Measurements from ENCODE around the gene GGN. TPM values are rescaled to one million over a fixed set of nuclear protein-coding genes. Genes with fewer than 3 reads are reported as not detected.

GGN gene
- total and polyA plus RNA-seq, 3 donors from 2014 or later = 43.7 to 196 (median 80.2) TPM

DNA sequence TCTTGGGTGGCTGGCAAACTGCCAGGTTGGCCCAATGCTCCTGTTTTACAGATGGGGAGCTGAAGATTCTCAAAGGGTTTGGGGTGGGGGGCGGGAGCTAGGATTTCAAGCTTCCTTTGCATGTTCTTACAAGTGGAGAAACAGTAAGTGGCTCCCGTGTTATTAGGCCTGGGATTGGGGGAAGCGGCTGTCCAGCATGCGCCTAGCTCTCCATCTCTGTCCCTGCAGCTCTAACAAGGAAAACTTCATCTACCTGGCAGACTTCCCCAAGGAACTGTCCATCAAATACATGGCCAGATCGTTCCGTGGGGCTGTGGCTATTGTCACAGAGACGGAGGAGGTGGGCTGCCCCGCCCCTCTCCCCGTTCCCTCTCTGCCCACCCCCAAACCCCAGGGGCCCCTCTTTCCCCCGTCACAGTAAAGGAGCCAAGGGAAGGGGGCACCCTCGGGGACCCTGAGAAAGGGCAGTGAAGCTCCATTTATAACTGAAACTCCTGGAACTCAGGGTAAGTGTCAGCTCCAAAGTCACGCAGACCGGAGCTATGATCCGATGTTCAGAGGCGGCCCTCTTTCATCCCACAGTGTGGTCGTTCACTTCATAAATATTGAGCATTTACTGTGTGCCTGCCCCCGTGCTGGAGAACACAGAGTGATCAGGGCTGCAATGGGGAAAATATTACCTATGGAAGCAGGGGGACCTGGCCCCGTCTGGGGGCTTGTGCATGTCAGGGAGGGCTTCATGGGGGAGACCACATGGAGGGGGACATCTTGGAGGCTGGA is 28.4 kb downstream of the GGN start:
- 57 to 58% methylated on average over 17 to 18 of the region's 18 CpGs for WGBS, 2 donors
- peaks cover 5% of the 10 kb centered on the region for H3K4me1 ChIP-seq

GRCh38 chr19:38358071-38358470 is 29.8 kb downstream of the GGN start:
- Histone ChIP-seq H3K9me3 (no peaks in the 10 kb centered on the region), H3K27ac (no peak overlapping the region), H3K27me3 (no peaks in the 10 kb centered on the region), H3K4me1 (peaks cover 5% of the 10 kb centered on the region), H3K36me3 (ENCODE audit: low read depth, missing control alignments) (no peaks in the 10 kb centered on the region), H3K4me3 (no peak overlapping the region)
- intact Hi-C loops (cut with DNase I; ENCODE audit: low total_unique reads) = no loop called here
- TF ChIP-seq POLR2A (IDR thresholded peaks at IDR 0.05) (no peak), CTCF (IDR thresholded peaks at IDR 0.05) (no peak)
- DNase-seq = no peak
- 37 to 44% methylated on average over 5 of the region's 5 CpGs for WGBS, 2 donors

More for the DNA sequence above, 28.4 kb downstream of the GGN start:
- H3K4me3 ChIP-seq = no peak overlapping the region
- H3K27me3 ChIP-seq = no peaks in the 10 kb centered on the region
- intact Hi-C loops (cut with DNase I; ENCODE audit: low total_unique reads) = no loop called here
- H3K27ac ChIP-seq = no peak overlapping the region
- no peaks in the 10 kb centered on the region for H3K36me3 ChIP-seq (ENCODE audit: low read depth, missing control alignments)
- DNase-seq = no peak
- no peaks in the 10 kb centered on the region for H3K9me3 ChIP-seq
- TF ChIP-seq CTCF (IDR thresholded peaks at IDR 0.05) (no peak), POLR2A (IDR thresholded peaks at IDR 0.05) (no peak)

DNA sequence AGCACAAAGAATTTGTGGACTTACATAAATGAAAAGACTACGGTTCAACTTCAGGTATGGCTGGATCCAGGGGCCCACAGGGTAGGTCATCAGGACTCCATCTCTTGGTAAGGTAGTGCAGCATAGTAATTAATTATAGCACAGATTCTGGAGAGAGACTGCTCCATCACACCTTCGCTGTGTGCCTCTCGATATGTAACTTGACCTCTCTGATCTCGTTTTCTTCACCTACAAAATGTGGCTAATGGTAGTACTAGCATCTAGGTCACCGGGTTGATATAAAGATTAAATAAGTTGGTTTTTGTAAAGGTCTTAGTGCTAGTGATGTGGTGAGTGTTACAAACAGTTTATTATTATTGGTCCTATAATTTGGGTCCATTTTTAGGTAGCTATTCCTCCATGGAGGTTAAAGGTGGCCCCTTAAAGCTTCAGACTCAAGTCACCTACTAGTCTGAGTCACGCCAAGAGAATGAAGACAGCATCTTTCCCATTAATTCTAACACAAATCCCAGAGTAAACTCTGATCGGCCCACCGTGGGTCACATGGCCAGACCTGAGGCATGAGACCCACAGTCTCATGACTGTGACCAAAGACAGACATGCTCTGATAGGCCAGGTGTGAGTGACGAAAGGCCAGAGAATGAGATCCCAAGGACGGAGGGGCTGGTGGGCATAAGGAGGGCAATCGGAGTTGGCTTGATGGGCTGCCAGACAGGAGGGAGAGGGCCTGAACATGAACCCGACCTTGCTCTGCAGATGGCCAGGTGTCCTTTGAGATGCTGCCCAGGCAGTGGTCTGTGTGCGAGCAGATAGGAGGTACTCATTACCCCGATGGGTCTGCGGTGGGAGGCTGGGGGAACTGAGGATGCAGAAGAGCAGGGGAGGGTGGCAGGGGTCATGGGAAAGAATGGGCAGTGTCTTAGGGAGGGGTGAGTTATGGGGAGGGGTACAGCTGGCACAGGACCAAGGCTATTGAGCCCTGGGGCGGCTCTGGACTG is 31.8 kb downstream of the GGN start:
- no peak overlapping the region for H3K27ac ChIP-seq
- DNase-seq = no peak
- intact Hi-C loops (cut with DNase I; ENCODE audit: low total_unique reads) = no loop called here
- WGBS, 2 donors = 75 to 83% methylated on average over 16 of the region's 16 CpGs
- no peaks in the 10 kb centered on the region for H3K27me3 ChIP-seq
- H3K9me3 ChIP-seq = no peaks in the 10 kb centered on the region
- no peak for TF ChIP-seq CTCF (IDR thresholded peaks at IDR 0.05)
- no peak for TF ChIP-seq POLR2A (IDR thresholded peaks at IDR 0.05)
- H3K36me3 ChIP-seq (ENCODE audit: low read depth, missing control alignments) = no peaks in the 10 kb centered on the region
- H3K4me1 ChIP-seq = no peaks in the 10 kb centered on the region
- no peak overlapping the region for H3K4me3 ChIP-seq

DNA sequence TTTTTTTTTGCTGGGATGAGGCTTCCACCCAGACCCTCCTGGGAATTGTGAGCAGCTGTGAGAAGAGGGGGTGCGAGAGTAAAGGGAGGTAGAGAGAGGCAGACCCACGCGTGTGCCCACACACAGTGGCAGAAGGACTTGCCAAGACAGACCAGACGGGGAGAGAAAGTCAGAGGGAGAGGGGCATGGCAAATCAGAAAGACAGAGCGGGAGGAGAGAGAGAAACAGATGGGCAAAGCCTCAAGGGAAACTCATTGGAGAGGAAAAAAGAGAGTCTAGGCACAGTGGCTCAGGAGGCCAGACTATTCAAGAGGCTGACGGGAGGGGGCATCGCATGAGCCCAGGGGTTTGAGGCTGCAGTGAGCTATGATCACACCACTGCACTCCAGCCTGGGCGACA is 35.2 kb downstream of the GGN start:
- Histone ChIP-seq H3K27ac (no peak overlapping the region), H3K36me3 (ENCODE audit: low read depth, missing control alignments) (no peaks in the 10 kb centered on the region), H3K4me3 (no peak overlapping the region), H3K9me3 (no peaks in the 10 kb centered on the region), H3K4me1 (no peaks in the 10 kb centered on the region), H3K27me3 (no peaks in the 10 kb centered on the region)
- intact Hi-C loops (cut with DNase I; ENCODE audit: low total_unique reads) = no loop called here
- no peak for DNase-seq
- TF ChIP-seq POLR2A (IDR thresholded peaks at IDR 0.05) (no peak), CTCF (IDR thresholded peaks at IDR 0.05) (no peak)
- WGBS, 2 donors = 69 to 70% methylated on average over 8 of the region's 8 CpGs

Data from testis (tissue), 3 donors.